Measurements from ENCODE around the gene CAPN5.

CAPN5 gene

DNA sequence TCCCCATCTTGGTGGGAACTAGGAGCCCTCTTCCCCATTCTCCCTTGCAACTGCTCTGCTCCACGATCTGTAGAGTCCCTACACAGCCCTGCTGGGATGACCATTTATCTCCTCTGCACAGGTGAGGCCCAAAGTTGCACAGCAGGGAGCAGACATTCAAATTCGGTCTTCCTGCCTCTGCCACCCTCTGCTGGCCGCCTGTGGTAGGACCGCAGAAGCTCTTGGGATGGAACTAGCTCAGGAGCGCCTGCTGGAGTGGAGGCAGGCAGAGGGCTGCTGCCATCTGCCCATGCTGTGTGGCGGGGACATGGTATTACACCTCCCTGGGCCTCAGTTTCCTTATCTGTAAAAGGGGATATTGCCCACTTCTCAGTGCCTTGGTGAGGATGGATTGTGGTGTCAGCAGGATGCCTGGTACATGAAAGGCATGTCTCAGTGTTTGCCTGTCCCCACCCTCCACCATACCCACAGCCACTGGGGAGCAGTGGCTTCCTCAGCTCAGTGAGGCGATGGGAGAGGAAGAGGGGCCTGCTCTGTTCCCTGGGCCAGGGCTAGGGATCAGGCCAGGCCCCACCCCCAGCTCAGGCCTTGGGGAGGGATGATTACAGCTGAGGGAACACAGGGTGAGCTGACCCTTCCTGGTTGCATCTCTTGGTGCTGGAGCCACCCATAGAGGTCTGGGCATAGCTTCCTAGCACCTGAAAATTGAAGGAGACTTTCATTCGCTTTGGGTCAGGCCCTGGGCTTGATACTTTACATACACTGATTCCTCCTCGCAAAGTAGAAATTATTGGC, 24.6 kb downstream of the CAPN5 start:
- DNase-seq (ENCODE audit: low read depth), result peak; percentile 54
- TF ChIP-seq, protein P1, sequence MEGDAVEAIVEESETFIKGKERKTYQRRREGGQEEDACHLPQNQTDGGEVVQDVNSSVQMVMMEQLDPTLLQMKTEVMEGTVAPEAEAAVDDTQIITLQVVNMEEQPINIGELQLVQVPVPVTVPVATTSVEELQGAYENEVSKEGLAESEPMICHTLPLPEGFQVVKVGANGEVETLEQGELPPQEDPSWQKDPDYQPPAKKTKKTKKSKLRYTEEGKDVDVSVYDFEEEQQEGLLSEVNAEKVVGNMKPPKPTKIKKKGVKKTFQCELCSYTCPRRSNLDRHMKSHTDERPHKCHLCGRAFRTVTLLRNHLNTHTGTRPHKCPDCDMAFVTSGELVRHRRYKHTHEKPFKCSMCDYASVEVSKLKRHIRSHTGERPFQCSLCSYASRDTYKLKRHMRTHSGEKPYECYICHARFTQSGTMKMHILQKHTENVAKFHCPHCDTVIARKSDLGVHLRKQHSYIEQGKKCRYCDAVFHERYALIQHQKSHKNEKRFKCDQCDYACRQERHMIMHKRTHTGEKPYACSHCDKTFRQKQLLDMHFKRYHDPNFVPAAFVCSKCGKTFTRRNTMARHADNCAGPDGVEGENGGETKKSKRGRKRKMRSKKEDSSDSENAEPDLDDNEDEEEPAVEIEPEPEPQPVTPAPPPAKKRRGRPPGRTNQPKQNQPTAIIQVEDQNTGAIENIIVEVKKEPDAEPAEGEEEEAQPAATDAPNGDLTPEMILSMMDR (IDR thresholded peaks at IDR 0.05; ENCODE audit: control insufficient read depth, extremely low read depth, insufficient read depth), result peak; percentile 99
- H3K4me3 ChIP-seq (ENCODE audit: low read depth, low read length), result no peak overlapping the region

GRCh38 chr11:77092382-77092781, 25.6 kb downstream of the CAPN5 start:
- TF ChIP-seq, protein P1 (IDR thresholded peaks at IDR 0.05; ENCODE audit: control insufficient read depth, extremely low read depth, insufficient read depth), result no peak
- DNase-seq (ENCODE audit: low read depth), result no peak
- no peak overlapping the region for H3K4me3 ChIP-seq (ENCODE audit: low read depth, low read length)

DNA sequence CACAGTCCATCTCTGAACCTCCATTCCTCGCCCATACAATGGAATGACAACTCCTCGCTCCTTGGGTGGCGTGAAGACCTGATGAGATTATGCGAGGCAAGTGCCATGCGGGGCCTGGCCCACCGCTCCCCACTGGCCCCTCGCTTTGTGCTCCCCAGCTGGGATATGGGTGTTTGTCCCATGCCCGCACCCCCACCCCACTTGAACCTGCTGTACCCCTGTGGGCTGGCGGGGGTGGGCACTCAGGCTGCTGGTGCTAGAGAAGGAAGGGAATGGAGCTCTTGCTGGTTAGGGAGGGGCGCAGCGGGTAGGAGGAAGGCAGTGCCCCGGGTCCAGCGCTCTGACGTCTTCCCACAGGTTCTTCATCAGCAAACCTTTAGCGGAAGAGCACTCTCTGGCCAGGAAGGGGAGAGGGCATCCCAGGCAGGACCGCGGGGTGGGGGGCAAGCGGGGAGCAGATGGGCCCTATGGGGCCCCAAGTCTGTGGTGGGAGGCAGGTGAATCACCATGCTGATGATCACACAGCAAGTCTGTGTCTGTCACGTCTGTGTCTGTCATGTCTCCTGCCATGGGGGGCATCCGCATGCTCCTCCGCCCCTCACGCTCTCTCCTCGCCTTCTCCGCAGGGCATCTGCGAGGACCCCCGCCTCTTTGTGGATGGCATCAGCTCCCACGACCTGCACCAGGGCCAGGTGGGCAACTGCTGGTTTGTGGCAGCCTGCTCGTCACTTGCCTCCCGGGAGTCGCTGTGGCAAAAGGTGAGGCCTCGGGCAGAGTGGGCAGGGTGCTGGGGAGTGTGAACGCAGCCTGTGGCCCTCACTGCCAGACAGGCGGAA, 26.5 kb downstream of the CAPN5 start:
- no peak overlapping the region for H3K4me3 ChIP-seq (ENCODE audit: low read depth, low read length)
- DNase-seq (ENCODE audit: low read depth), result no peak
- TF ChIP-seq, protein P1 (IDR thresholded peaks at IDR 0.05; ENCODE audit: control insufficient read depth, extremely low read depth, insufficient read depth), result no peak

DNA sequence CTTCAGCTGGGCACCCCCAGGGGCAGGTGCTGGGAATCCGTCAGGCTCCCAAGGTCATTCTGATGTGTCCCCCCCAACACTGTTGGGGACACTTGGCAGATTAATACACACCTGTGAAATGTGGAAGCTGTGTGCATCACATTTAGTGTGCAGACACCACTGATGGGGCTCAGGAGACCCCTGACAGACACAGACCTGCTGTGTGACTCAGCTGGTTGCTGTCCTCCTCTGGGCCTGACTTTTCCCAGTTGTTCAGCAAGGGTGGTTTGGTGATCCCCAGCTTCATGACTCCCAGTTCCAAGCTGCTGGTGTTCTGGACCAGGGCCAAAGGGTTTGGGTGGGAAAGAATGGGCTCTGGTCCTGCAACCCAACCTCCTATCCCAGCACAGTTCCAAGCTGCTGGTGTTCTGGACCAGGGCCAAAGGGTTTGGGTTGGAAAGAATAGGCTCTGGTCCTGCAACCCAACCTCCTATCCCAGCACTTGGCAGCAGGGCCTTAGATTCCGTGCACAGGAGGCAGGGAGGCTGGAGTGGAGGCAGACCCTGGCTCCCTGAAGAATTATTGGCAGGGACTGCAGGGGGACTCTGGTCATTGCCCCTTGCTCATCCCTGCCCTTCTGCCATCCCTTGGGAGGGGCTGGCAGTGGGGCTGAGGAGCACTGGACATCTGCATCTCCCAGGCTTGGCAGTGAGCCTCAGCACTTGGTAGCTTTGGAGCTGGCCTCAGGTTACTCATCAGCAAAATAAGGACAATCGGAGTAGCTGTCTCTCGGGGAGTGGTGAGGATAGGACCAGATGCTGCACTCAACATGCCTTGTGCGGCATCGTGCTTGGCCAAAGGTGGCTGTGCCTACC, 27.4 kb downstream of the CAPN5 start:
- no peak for DNase-seq (ENCODE audit: low read depth)
- H3K4me3 ChIP-seq (ENCODE audit: low read depth, low read length), result no peak overlapping the region
- TF ChIP-seq, protein P1 (IDR thresholded peaks at IDR 0.05; ENCODE audit: control insufficient read depth, extremely low read depth, insufficient read depth), result no peak

DNA sequence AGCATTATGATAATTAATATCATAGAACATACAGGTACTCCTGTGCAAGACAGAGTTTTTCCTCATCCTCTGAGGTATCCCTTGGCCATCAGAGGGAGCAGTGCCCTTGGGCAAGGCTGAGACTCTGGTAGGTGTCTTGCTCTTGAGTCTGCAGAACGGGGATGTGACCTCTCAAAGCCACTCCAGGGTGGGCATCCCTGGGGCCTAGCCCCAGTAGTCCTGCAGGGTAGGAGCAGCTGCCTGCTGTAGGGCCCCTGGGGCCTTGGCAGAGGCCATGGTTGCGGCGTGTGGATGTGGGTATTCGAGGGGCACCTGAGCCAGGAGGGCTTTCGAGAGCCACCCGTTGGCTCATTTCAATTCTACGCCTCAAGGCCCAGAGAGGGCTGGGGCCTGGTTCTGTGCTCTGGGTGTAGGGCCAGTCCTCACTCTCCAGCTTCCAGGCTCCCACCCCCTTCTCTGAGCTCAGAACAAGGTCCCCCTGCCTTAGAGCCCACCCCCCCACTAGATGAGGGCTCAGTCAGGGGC, 28.1 kb downstream of the CAPN5 start:
- no peak for DNase-seq (ENCODE audit: low read depth)
- TF ChIP-seq, protein P1 (IDR thresholded peaks at IDR 0.05; ENCODE audit: control insufficient read depth, extremely low read depth, insufficient read depth), result no peak
- H3K4me3 ChIP-seq (ENCODE audit: low read depth, low read length), result no peak overlapping the region

Measured in LNCaP clone FGC (cell line).